Esophagus muscularis mucosa (tissue), 4 donors: ENCODE results near the gene RAB11FIP4.

ENCODE experiments used
- CTCF ChIP-seq, 3 experiments: fragments of 200-600 bp in 2 of 3; fragments of 450-650 bp in 1 of 3; sonication (generic) in 2 of 3; IDR thresholded peaks; one replicate each; pipeline ENCODE4 v1.5.1; 2017 to 2019; ENCODE audit warnings: antibody characterized with exemption in 3 of 3, mild to moderate bottlenecking in 2 of 3, moderate library complexity in 1 of 3
- EP300 ChIP-seq: sonication (generic); formaldehyde crosslinking; IDR thresholded peaks from one replicate; pipeline ENCODE4 v1.6.1; 2017; ENCODE audit warnings: antibody characterized with exemption
- POLR2A ChIP-seq: fragments of 450-650 bp; IDR thresholded peaks from one replicate; pipeline ENCODE4 v1.6.1; 2017; ENCODE audit warnings: antibody characterized with exemption, moderate library complexity, mild to moderate bottlenecking, low read depth

GRCh38 chr17:31513731-31514427 lies 122.4 kb downstream of the RAB11FIP4 start:
- no peak for TF ChIP-seq CTCF (IDR thresholded peaks at IDR 0.05)
- TF ChIP-seq POLR2A = no peak
- no peak for TF ChIP-seq EP300
